H1 (cell line): Measurements from ENCODE around the gene HMGXB3. TPM values are rescaled to one million over a fixed set of nuclear protein-coding genes. Genes with fewer than 3 reads are reported as not detected.

ENCODE experiments used
- CTCF ChIA-PET: fragments of 300-600 bp; sonication (Branson Sonifier 250); formaldehyde crosslinking; loops from one replicate; lab custom pipeline; 2021; ENCODE audit not compliant: partially characterized antibody; lab: Charles Lee
- POLR2A ChIA-PET: fragments of 300-600 bp; sonication (Branson Sonifier 250); formaldehyde crosslinking; loops from one replicate; lab custom pipeline; 2021; ENCODE audit warnings: inconsistent platforms; ENCODE audit not compliant: partially characterized antibody; lab: Charles Lee
- DNase-seq, 2 experiments: peaks; one replicate each; pipeline versions ENCODE4 v3.0.0 to v3.0.0-alpha.2; 2010 to 2022; ENCODE audit warnings: low spot score in 2 of 2, low read depth in 1 of 2, mixed read lengths in 1 of 2
- FAIRE-seq: peaks from 2 replicates; lab custom pipeline; 2011; peaks lifted over from hg19 to GRCh38; lab: Jason Lieb, UNC
- H2AFZ ChIP-seq: 2 replicates; pipeline ENCODE4 v1.8.1; 2012; ENCODE audit warnings: low read length, inconsistent platforms
- H2AK5ac ChIP-seq: 2 replicates; pipeline ENCODE4 v1.6.1; 2013; ENCODE audit warnings: low read depth, low read length
- H2BK120ac ChIP-seq: replicated peaks from 2 replicates; pipeline ENCODE3; 2013; ENCODE audit warnings: low read depth, low read length, inconsistent platforms
- H2BK12ac ChIP-seq: 2 replicates; pipeline ENCODE4 v1.6.1; 2013; ENCODE audit warnings: low read depth, low read length
- H2BK15ac ChIP-seq: 2 replicates; pipeline ENCODE4 v1.6.1; 2013; ENCODE audit warnings: low read length
- H2BK20ac ChIP-seq: 2 replicates; pipeline ENCODE4 v1.6.1; 2013; ENCODE audit warnings: low read length
- H2BK5ac ChIP-seq: 2 replicates; pipeline ENCODE4 v1.6.1; 2013; ENCODE audit warnings: low read depth, low read length
- H3K14ac ChIP-seq: 2 replicates; pipeline ENCODE4 v1.6.1; 2013; ENCODE audit warnings: inconsistent platforms; ENCODE audit not compliant: insufficient read length
- H3K18ac ChIP-seq: 2 replicates; pipeline ENCODE4 v1.6.1; 2013; ENCODE audit warnings: low read length; ENCODE audit errors: extremely low read depth
- H3K23ac ChIP-seq: 2 replicates; pipeline ENCODE4 v1.6.1; 2013; ENCODE audit warnings: inconsistent platforms; ENCODE audit not compliant: insufficient read length
- H3K23me2 ChIP-seq: 2 replicates; pipeline ENCODE4 v1.6.1; 2013; ENCODE audit warnings: low read depth, low read length
- H3K27ac ChIP-seq: 2 replicates; pipeline ENCODE4 v1.6.1; 2011; ENCODE audit warnings: low read depth, low read length, inconsistent platforms
- H3K27me3 ChIP-seq, 4 experiments: replicated peaks in 1 of 4; 1 replicate in 1 of 4; 2 replicates in 3 of 4; pipeline versions ENCODE4 v1.6.1 to v1.8.1; 2011 to 2013; ENCODE audit warnings: low read length in 3 of 4, mild to moderate bottlenecking in 3 of 4, inconsistent platforms in 2 of 4, mixed read lengths in 2 of 4, moderate library complexity in 1 of 4; ENCODE audit not compliant: control insufficient read depth in 3 of 4, insufficient read depth in 3 of 4; ENCODE audit errors: extremely low read depth in 1 of 4
- H3K36me3 ChIP-seq, 4 experiments: 2 replicates each; pipeline versions ENCODE4 v1.6.1 to v1.8.1; 2011 to 2013; ENCODE audit warnings: mild to moderate bottlenecking in 4 of 4, low read length in 3 of 4, moderate library complexity in 2 of 4, control low read depth in 1 of 4, inconsistent platforms in 1 of 4; ENCODE audit not compliant: insufficient read depth in 4 of 4, control insufficient read depth in 2 of 4
- H3K4ac ChIP-seq: replicated peaks from 2 replicates; pipeline ENCODE3; 2013; ENCODE audit warnings: low read length, low read depth, mixed read lengths, inconsistent platforms; ENCODE audit not compliant: insufficient read length
- H3K4me1 ChIP-seq, 4 experiments: replicated peaks in 1 of 4; 1 replicate in 1 of 4; 2 replicates in 3 of 4; pipeline versions ENCODE4 v1.6.1 to v1.8.1; 2011 to 2013; ENCODE audit warnings: low read length in 3 of 4, inconsistent platforms in 2 of 4, mixed read lengths in 1 of 4; ENCODE audit not compliant: insufficient read depth in 4 of 4, control insufficient read depth in 3 of 4
- H3K4me2 ChIP-seq, 2 experiments: 2 replicates each; pipeline versions ENCODE4 v1.6.1 to v1.8.1; 2011 to 2013; ENCODE audit warnings: low read depth in 2 of 2, low read length in 2 of 2, control low read depth in 1 of 2, inconsistent platforms in 1 of 2, mild to moderate bottlenecking in 1 of 2; ENCODE audit not compliant: insufficient read depth in 1 of 2
- H3K4me3 ChIP-seq, 4 experiments: fragments of 200-600, 300-600 bp in 1 of 4; sonication (generic), shearing (Covaris generic), sonication (Bioruptor Twin) in 1 of 4; 2 replicates each; pipeline versions ENCODE4 v1.5.1 to v1.8.1; 2011 to 2016; ENCODE audit warnings: low read length in 4 of 4, low read depth in 3 of 4, control low read depth in 2 of 4, inconsistent platforms in 2 of 4, mild to moderate bottlenecking in 2 of 4, mixed read lengths in 1 of 4, moderate library complexity in 1 of 4; ENCODE audit not compliant: insufficient read depth in 2 of 4; ENCODE audit errors: extremely low read depth in 1 of 4
- H3K56ac ChIP-seq: replicated peaks from 2 replicates; pipeline ENCODE3; 2013; ENCODE audit warnings: low read depth, mild to moderate bottlenecking, mixed read lengths, low read length, inconsistent platforms; ENCODE audit not compliant: insufficient read length
- H3K79me1 ChIP-seq: 2 replicates; pipeline ENCODE4 v1.6.1; 2013; ENCODE audit warnings: low read depth, low read length, control low read depth
- H3K79me2 ChIP-seq, 2 experiments: 2 replicates each; pipeline versions ENCODE4 v1.6.1 to v1.8.1; 2012 to 2013; ENCODE audit warnings: low read length in 2 of 2, mild to moderate bottlenecking in 2 of 2, inconsistent platforms in 1 of 2; ENCODE audit not compliant: insufficient read depth in 2 of 2, control insufficient read depth in 1 of 2
- H3K9ac ChIP-seq, 4 experiments: replicated peaks in 1 of 4; 1 replicate in 1 of 4; 2 replicates in 3 of 4; pipeline versions ENCODE4 v1.6.1 to v1.8.1; 2011 to 2013; ENCODE audit warnings: low read depth in 3 of 4, low read length in 3 of 4, control low read depth in 2 of 4, mild to moderate bottlenecking in 2 of 4, moderate library complexity in 2 of 4, inconsistent platforms in 1 of 4; ENCODE audit errors: extremely low read depth in 1 of 4
- H3K9me3 ChIP-seq, 2 experiments: 2 replicates each; pipeline versions ENCODE4 v1.6.1 to v1.8.1; 2012 to 2013; ENCODE audit warnings: mild to moderate bottlenecking in 2 of 2, moderate library complexity in 2 of 2, control low read depth in 1 of 2, inconsistent platforms in 1 of 2, low read depth in 1 of 2, low read length in 1 of 2, mixed read lengths in 1 of 2; ENCODE audit not compliant: insufficient read depth in 2 of 2
- H4K20me1 ChIP-seq, 2 experiments: replicated peaks in 1 of 2; 2 replicates each; pipeline versions ENCODE3 to v1.8.1; 2011 to 2013; ENCODE audit warnings: inconsistent platforms in 2 of 2, low read length in 2 of 2, mild to moderate bottlenecking in 1 of 2; ENCODE audit not compliant: insufficient read depth in 2 of 2, control insufficient read depth in 1 of 2
- H4K5ac ChIP-seq: 2 replicates; pipeline ENCODE4 v1.6.1; 2013; ENCODE audit warnings: low read length, low read depth, mixed read lengths, inconsistent platforms; ENCODE audit not compliant: insufficient read length
- H4K8ac ChIP-seq: 2 replicates; pipeline ENCODE4 v1.8.0; 2013; ENCODE audit warnings: mild to moderate bottlenecking, moderate library complexity, low read length, inconsistent platforms; ENCODE audit not compliant: insufficient read depth; ENCODE audit errors: extremely low read depth
- H4K91ac ChIP-seq: replicated peaks from 2 replicates; pipeline ENCODE3; 2013; ENCODE audit warnings: low read length, mixed read lengths, inconsistent platforms; ENCODE audit not compliant: insufficient read length
- BACH1 ChIP-seq: IDR thresholded peaks from 2 replicates; pipeline ENCODE4 v1.6.1; 2012; ENCODE audit warnings: low read length, improper control_type of control experiment
- RAD21 ChIP-seq, 2 experiments: IDR thresholded peaks in 1 of 2; conservative IDR thresholded peaks in 1 of 2; 2 replicates each; pipeline ENCODE4 v1.6.1; 2011; ENCODE audit warnings: low read depth in 2 of 2, low read length in 2 of 2, improper control_type of control experiment in 1 of 2, inconsistent platforms in 1 of 2, mild to moderate bottlenecking in 1 of 2, moderate library complexity in 1 of 2
- RFX5 ChIP-seq: IDR thresholded peaks from 2 replicates; pipeline ENCODE4 v1.6.1; 2011; ENCODE audit warnings: low read depth, low read length, improper control_type of control experiment, borderline replicate concordance
- SIN3A ChIP-seq, 2 experiments: IDR thresholded peaks in 1 of 2; conservative IDR thresholded peaks in 1 of 2; 2 replicates each; pipeline ENCODE4 v1.6.1; 2011 to 2012; ENCODE audit warnings: low read length in 2 of 2, improper control_type of control experiment in 1 of 2, low read depth in 1 of 2, mild to moderate bottlenecking in 1 of 2
- SP2 ChIP-seq: IDR thresholded peaks from 2 replicates; pipeline ENCODE4 v1.6.1; 2012; ENCODE audit warnings: mild to moderate bottlenecking, low read length, inconsistent platforms
- SP4 ChIP-seq: IDR thresholded peaks from 2 replicates; pipeline ENCODE4 v1.6.1; 2012; ENCODE audit warnings: low read length, inconsistent platforms
- WGBS, 2 experiments: shearing (Covaris generic) in 1 of 2; methylation state at CpG; one replicate each; pipeline versions ENCODE4 v1.1.6 to v1.1.7; 2013 to 2015; ENCODE audit warnings: low lambda C conversion rate in 2 of 2, mixed read lengths in 2 of 2, inconsistent platforms in 1 of 2, low coverage in 1 of 2, missing lambda C conversion rate in 1 of 2; ENCODE audit not compliant: insufficient replicate concordance in 2 of 2, insufficient coverage in 1 of 2, insufficient read length in 1 of 2; ENCODE audit errors: extremely low coverage in 1 of 2, missing lambda C conversion rate in 1 of 2; 5-methylcytosine and 5-hydroxymethylcytosine counted together
- polyA plus RNA-seq, 7 experiments: library from polyadenylated mRNA; depleted of rRNA in 3 of 7; stranded (reverse) in 5 of 7; unstranded in 2 of 7; fragments of >200 nt in 5 of 7; fragments of 200-250 nt in 2 of 7; gene quantifications; 1 replicate in 5 of 7; 2 replicates in 1 of 7; 4 replicates in 1 of 7; pipeline versions ENCODE4 v1.2.1 to v1.2.3, GENCODE V29; 2011 to 2013; ENCODE audit warnings: missing spikeins in 2 of 7, mixed read lengths in 2 of 7
- total RNA-seq: library from RNA; stranded (reverse); fragmentation: NEBNext Ultra II Directional; extraction: Animal tissue kit (Norgen Biotek cat#: 25700); gene quantifications from 2 replicates; pipeline ENCODE4 v1.2.1, GENCODE V29; 2021

Gene HMGXB3
- total and polyA plus RNA-seq, 2 of the 8 experiments (the other 6 are each of a cell fraction or from before 2014, with no cell fraction given) = 26.8 to 28.0 TPM

DNA sequence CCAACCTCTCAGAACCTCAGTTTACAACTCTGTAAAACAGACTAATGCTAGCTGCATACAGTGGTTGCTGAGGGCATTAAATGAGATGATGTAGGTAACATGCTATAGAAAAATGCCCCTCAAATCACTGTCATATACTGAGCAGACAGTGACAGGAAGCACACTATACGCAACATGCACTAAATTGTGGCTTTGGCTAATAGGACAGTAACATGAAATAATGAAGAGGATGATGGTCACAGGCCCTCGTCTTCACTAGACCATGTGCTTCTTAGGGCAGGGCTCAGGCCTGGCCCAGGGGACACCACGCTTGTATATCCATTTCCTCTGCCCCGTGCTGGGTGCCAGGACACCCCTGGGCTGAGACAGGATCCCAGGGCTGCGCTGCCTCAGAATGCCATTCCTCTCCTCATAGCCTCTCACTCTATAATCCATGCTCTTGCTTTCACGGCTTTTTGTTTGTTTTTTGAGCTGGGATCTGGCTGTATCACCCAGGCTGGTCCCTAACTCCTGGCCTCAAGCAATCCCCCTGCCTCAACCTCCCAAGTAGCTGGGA, 66.9 kb downstream of the HMGXB3 start:
- no peaks in the 10 kb centered on the region for H4K20me1 ChIP-seq
- TF ChIP-seq RAD21 (IDR thresholded peaks at IDR 0.05 in 1 of 2, conservative IDR thresholded peaks at IDR 0.05 in 1 of 2; ENCODE audit: low read depth in 2 of 2, low read length in 2 of 2) (no peak), BACH1 (no peak), SIN3A (conservative IDR thresholded peaks at IDR 0.05 in 1 of 2, IDR thresholded peaks at IDR 0.05 in 1 of 2; ENCODE audit: low read depth in 1 of 2, low read length in 2 of 2) (no peak), SP4 (no peak), RFX5 (no peak), SP2 (no peak)
- FAIRE-seq (no peak), DNase-seq (no peak)
- no peaks in the 10 kb centered on the region; a peak in 1 of 7 replicates for H3K27me3 ChIP-seq
- WGBS, 2 experiments = 87% methylated on average over 6 of the region's 6 CpGs; no CpG with 5 or more reads in 1 of the 2 experiments
- no peak overlapping the region for H2BK12ac ChIP-seq
- H3K56ac ChIP-seq = no peak overlapping the region
- no peak overlapping the region for H3K27ac ChIP-seq
- H2AK5ac ChIP-seq = no peak overlapping the region
- H3K79me2 ChIP-seq = no peaks in the 10 kb centered on the region
- CTCF ChIA-PET = interaction anchor here (0.6 to 2.1 kb wide), 4 partner anchors 8 to 46 kb away, joined by 4 to 8 read pairs (median 6); no protein-coding TSS in a partner anchor
- no peak overlapping the region for H3K4ac ChIP-seq
- no peak overlapping the region for H3K9ac ChIP-seq
- H3K4me2 ChIP-seq = no peak overlapping the region
- H2AFZ ChIP-seq = no peak overlapping the region
- no peak overlapping the region for H2BK120ac ChIP-seq
- H3K36me3 ChIP-seq = no peaks in the 10 kb centered on the region
- H4K5ac ChIP-seq = no peak overlapping the region
- no peak overlapping the region for H2BK20ac ChIP-seq
- H3K18ac ChIP-seq = no peak overlapping the region
- H4K8ac ChIP-seq = no peak overlapping the region
- POLR2A ChIA-PET = interaction anchor here (0.6 kb wide), 1 partner anchor 426 kb away, joined by 3 read pairs; no protein-coding TSS in a partner anchor
- no peak overlapping the region for H3K23ac ChIP-seq
- H3K9me3 ChIP-seq = no peaks in the 10 kb centered on the region
- no peak overlapping the region for H4K91ac ChIP-seq
- no peak overlapping the region for H3K14ac ChIP-seq
- no peaks in the 10 kb centered on the region for H3K79me1 ChIP-seq
- peaks cover 0 to 18% (median 4%) of the 10 kb centered on the region in 4 experiments; a peak in 5 of 7 replicates for H3K4me1 ChIP-seq
- no peak overlapping the region for H2BK15ac ChIP-seq
- H2BK5ac ChIP-seq = no peak overlapping the region
- no peaks in the 10 kb centered on the region for H3K23me2 ChIP-seq
- no peak overlapping the region for H3K4me3 ChIP-seq
